GM12878 (cell line): ENCODE results near the gene SNAPC3. TPM values are rescaled to one million over a fixed set of nuclear protein-coding genes. Genes with fewer than 3 reads are reported as not detected.
A peak's percentile ranks its signal among the peaks of the same experiment; 100 is the strongest.

Source experiments
- ATAC-seq: fragments of 200-7000 bp; cut with Tn5 transposase; 3 replicates; pipeline ENCODE4 v1.9.1; 2020; ENCODE audit warnings: mild to moderate bottlenecking, moderate library complexity
- BruUV-seq: library from RNA; stranded (reverse); fragments of 400-500 nt; replicated peaks from 2 replicates; lab custom pipeline; 2021; lab: Mats Ljungman, UMichigan
- CTCF ChIA-PET: fragments of 300-600 bp; sonication (Branson Sonifier 250); formaldehyde crosslinking; extraction: SDS; loops from one replicate; lab custom pipeline; 2021; ENCODE audit warnings: inconsistent platforms; lab: Yijun Ruan, JAX
- POLR2A ChIA-PET: fragments of 350-600 bp; formaldehyde crosslinking; extraction: SDS; loops from one replicate; lab custom pipeline; 2021; ENCODE audit warnings: inconsistent platforms; lab: Charles Lee
- RAD21 ChIA-PET: fragments of 300-600 bp; sonication (Branson Sonifier 250); formaldehyde crosslinking; loops from one replicate; lab custom pipeline; 2023; ENCODE audit warnings: antibody characterized with exemption; ENCODE audit not compliant: unreplicated experiment; lab: Charles Lee
- SMC1A ChIA-PET: fragments of 300-600 bp; sonication (Branson Sonifier 250); formaldehyde crosslinking; loops from one replicate; lab custom pipeline; 2023; ENCODE audit not compliant: unreplicated experiment, uncharacterized antibody; lab: Charles Lee
- DNase-seq: peaks from one replicate; pipeline ENCODE4 v3.0.0-alpha.2; 2011; ENCODE audit warnings: low read depth, low spot score
- FAIRE-seq: peaks from 3 replicates; lab custom pipeline; 2011; peaks lifted over from hg19 to GRCh38; lab: Jason Lieb, UNC
- H2AFZ ChIP-seq: 2 replicates; pipeline ENCODE4 v1.6.0; 2011; ENCODE audit warnings: low read depth, low read length, control low read depth; ENCODE audit not compliant: control insufficient read depth
- H3K27ac ChIP-seq: 2 replicates; pipeline ENCODE4 v1.5.1; 2011; ENCODE audit warnings: control low read depth; ENCODE audit not compliant: control insufficient read depth, insufficient read depth
- H3K27me3 ChIP-seq, 2 experiments: replicated peaks in 1 of 2; 2 replicates each; pipeline versions ENCODE4 v1.6.0 to v1.6.1; 2011; ENCODE audit warnings: low read length in 1 of 2; ENCODE audit not compliant: control insufficient read depth in 2 of 2, insufficient read depth in 2 of 2
- H3K36me3 ChIP-seq, 2 experiments: 2 replicates each; pipeline ENCODE4 v1.5.1; 2011; ENCODE audit warnings: low read length in 1 of 2; ENCODE audit not compliant: control insufficient read depth in 2 of 2, insufficient read depth in 2 of 2
- H3K4me1 ChIP-seq: 2 replicates; pipeline ENCODE4 v1.6.1; 2011; ENCODE audit warnings: mild to moderate bottlenecking, low read length, moderate library complexity, mixed read lengths; ENCODE audit not compliant: control insufficient read depth, insufficient read depth
- H3K4me2 ChIP-seq: 2 replicates; pipeline ENCODE4 v1.6.0; 2011; ENCODE audit warnings: control low read depth; ENCODE audit not compliant: control insufficient read depth, insufficient read depth
- H3K4me3 ChIP-seq: fragments of 200-600 bp; sonication (generic); 2 replicates; pipeline ENCODE4 v1.5.1; 2016
- H3K79me2 ChIP-seq: 2 replicates; pipeline ENCODE4 v1.6.0; 2011; ENCODE audit warnings: low read length; ENCODE audit not compliant: control insufficient read depth, insufficient read depth
- H3K9ac ChIP-seq: 2 replicates; pipeline ENCODE4 v1.8.0; 2011; ENCODE audit warnings: low read length, control low read depth, mixed read lengths; ENCODE audit not compliant: control insufficient read depth, insufficient read depth
- H3K9me3 ChIP-seq: replicated peaks from 3 replicates; pipeline ENCODE4 v1.5.1; 2011; ENCODE audit warnings: mild to moderate bottlenecking, low read length; ENCODE audit not compliant: control insufficient read depth, insufficient read depth
- H4K20me1 ChIP-seq: 2 replicates; pipeline ENCODE4 v1.6.0; 2011; ENCODE audit not compliant: control insufficient read depth, insufficient read depth
- BMI1 ChIP-seq: fragments of 450-650 bp; IDR thresholded peaks from 2 replicates; pipeline ENCODE4 v1.6.1; 2016; ENCODE audit warnings: mild to moderate bottlenecking, moderate library complexity, borderline replicate concordance
- EP300 ChIP-seq, 2 experiments: fragments of 150-350 bp in 1 of 2; IDR thresholded peaks; 2 replicates each; pipeline ENCODE4 v1.6.1; 2011 to 2012; ENCODE audit warnings: low read depth in 2 of 2, low read length in 2 of 2, borderline replicate concordance in 1 of 2, improper control_type of control experiment in 1 of 2, inconsistent platforms in 1 of 2; ENCODE audit not compliant: control insufficient read depth in 1 of 2
- GABPA ChIP-seq: IDR thresholded peaks from 2 replicates; pipeline ENCODE4 v1.6.1; 2014; ENCODE audit warnings: antibody characterized with exemption, low read depth, mild to moderate bottlenecking, inconsistent platforms
- JUND ChIP-seq: IDR thresholded peaks from 2 replicates; pipeline ENCODE4 v1.6.1; 2012; ENCODE audit warnings: low read depth, mild to moderate bottlenecking, low read length, improper control_type of control experiment, moderate library complexity
- KDM1A ChIP-seq: fragments of 200-600 bp; sonication (generic); IDR thresholded peaks from 2 replicates; pipeline ENCODE4 v1.6.1; 2016; ENCODE audit warnings: borderline replicate concordance
- MEF2B ChIP-seq: fragments of 450-650 bp; IDR thresholded peaks from 2 replicates; pipeline ENCODE4 v1.6.1; 2018; ENCODE audit warnings: mild to moderate bottlenecking, moderate library complexity; ENCODE audit not compliant: partially characterized antibody, poor library complexity, severe bottlenecking
- MTA2 ChIP-seq: fragments of 450-650 bp; IDR thresholded peaks from 2 replicates; pipeline ENCODE4 v1.6.1; 2016; ENCODE audit warnings: low read depth, mild to moderate bottlenecking, moderate library complexity
- MTA3 ChIP-seq: IDR thresholded peaks from 2 replicates; pipeline ENCODE4 v1.6.1; 2012; ENCODE audit warnings: low read length, inconsistent platforms, borderline replicate concordance
- NFYB ChIP-seq: IDR thresholded peaks from 2 replicates; pipeline ENCODE4 v1.6.1; 2011; ENCODE audit warnings: low read depth, mild to moderate bottlenecking, low read length, improper control_type of control experiment, moderate library complexity; ENCODE audit not compliant: insufficient read depth
- RCOR1 ChIP-seq: conservative IDR thresholded peaks from 2 replicates; pipeline ENCODE4 v1.6.1; 2012; ENCODE audit warnings: low read depth, low read length, improper control_type of control experiment
- SMAD1 ChIP-seq: fragments of 450-650 bp; IDR thresholded peaks from 2 replicates; pipeline ENCODE4 v1.6.1; 2018; ENCODE audit warnings: mild to moderate bottlenecking, low read depth; ENCODE audit not compliant: partially characterized antibody
- SMAD5 ChIP-seq: IDR thresholded peaks from 2 replicates; pipeline ENCODE4 v1.6.1; 2016; ENCODE audit warnings: antibody characterized with exemption, low read depth
- SREBF2 ChIP-seq: IDR thresholded peaks from 2 replicates; pipeline ENCODE4 v1.6.1; 2012; ENCODE audit warnings: mild to moderate bottlenecking, low read length
- STAT3 ChIP-seq: IDR thresholded peaks from 2 replicates; pipeline ENCODE4 v1.6.1; 2011; ENCODE audit warnings: low read depth, low read length, improper control_type of control experiment
- TCF3 ChIP-seq: IDR thresholded peaks from 2 replicates; pipeline ENCODE4 v1.6.1; 2012; ENCODE audit warnings: low read depth, mild to moderate bottlenecking, low read length, borderline replicate concordance; ENCODE audit not compliant: insufficient read depth
- ZNF622 ChIP-seq: fragments of 450-650 bp; IDR thresholded peaks from 2 replicates; pipeline ENCODE4 v1.6.1; 2017; ENCODE audit warnings: mild to moderate bottlenecking, inconsistent platforms
- ZSCAN29 ChIP-seq: fragments of 450-650 bp; IDR thresholded peaks from 2 replicates; pipeline ENCODE4 v1.6.1; 2017; ENCODE audit warnings: mild to moderate bottlenecking, moderate library complexity
- WGBS: methylation state at CpG from one replicate; pipeline ENCODE4 v1.1.6; 2016; ENCODE audit warnings: low lambda C conversion rate; ENCODE audit not compliant: insufficient replicate concordance, insufficient coverage; ENCODE audit errors: missing lambda C conversion rate; 5-methylcytosine and 5-hydroxymethylcytosine counted together
- in situ Hi-C: fragments of 300-500 bp; cut with MboI; formaldehyde crosslinking; loops from 9 replicates; pipeline ENCODE4 v1.14.3; 2018; ENCODE audit warnings: mixed read lengths
- intact Hi-C: fragments of 100-400 bp; cut with micrococcal nuclease; formaldehyde crosslinking; loops from one replicate; pipeline ENCODE4 v1.14.2; 2022; ENCODE audit not compliant: unreplicated experiment
- polyA plus RNA-seq, 11 experiments: library from polyadenylated mRNA; depleted of rRNA in 4 of 11; unstranded in 6 of 11; stranded (reverse) in 5 of 11; fragments of >200 nt; fragmentation: Nextera tagmentation in 4 of 11; fragmentation: Illumina TruSeq in 1 of 11; extraction: Ambion mirVana in 4 of 11; extraction: Trizol in 1 of 11; gene quantifications; 1 replicate in 1 of 11; 2 replicates in 10 of 11; pipeline versions ENCODE4 v1.2.1 to v1.2.3, GENCODE V29; 2011 to 2016; ENCODE audit warnings: inconsistent platforms in 2 of 11, missing spikeins in 2 of 11, low read depth in 1 of 11
- total RNA-seq, 4 experiments: library from RNA; depleted of rRNA in 3 of 4; stranded (reverse); fragments of >200 nt in 3 of 4; fragmentation: Illumina TruSeq in 1 of 4; extraction: Trizol in 1 of 4; gene quantifications; 2 replicates each; pipeline versions ENCODE4 v1.2.1 to v1.2.3, GENCODE V29; 2013 to 2021
- TF ChIP-seq, protein P1 (sequence below): IDR thresholded peaks from 2 replicates; pipeline ENCODE4 v1.6.1; 2011; ENCODE audit warnings: borderline replicate concordance, low read depth, mild to moderate bottlenecking, moderate library complexity, low read length; ENCODE audit not compliant: insufficient read depth, poor library complexity, severe bottlenecking
- TF ChIP-seq, protein P2 (sequence below): fragments of 450-650 bp; IDR thresholded peaks from 2 replicates; pipeline ENCODE4 v1.6.1; 2018; ENCODE audit warnings: borderline replicate concordance, mild to moderate bottlenecking; ENCODE audit not compliant: partially characterized antibody

The SNAPC3 gene
- total and polyA plus RNA-seq, 10 of the 15 experiments (the other 5 are each of a cell fraction or from before 2014, with no cell fraction given), result 5.7 to 47.4 (median 24.6) TPM

DNA sequence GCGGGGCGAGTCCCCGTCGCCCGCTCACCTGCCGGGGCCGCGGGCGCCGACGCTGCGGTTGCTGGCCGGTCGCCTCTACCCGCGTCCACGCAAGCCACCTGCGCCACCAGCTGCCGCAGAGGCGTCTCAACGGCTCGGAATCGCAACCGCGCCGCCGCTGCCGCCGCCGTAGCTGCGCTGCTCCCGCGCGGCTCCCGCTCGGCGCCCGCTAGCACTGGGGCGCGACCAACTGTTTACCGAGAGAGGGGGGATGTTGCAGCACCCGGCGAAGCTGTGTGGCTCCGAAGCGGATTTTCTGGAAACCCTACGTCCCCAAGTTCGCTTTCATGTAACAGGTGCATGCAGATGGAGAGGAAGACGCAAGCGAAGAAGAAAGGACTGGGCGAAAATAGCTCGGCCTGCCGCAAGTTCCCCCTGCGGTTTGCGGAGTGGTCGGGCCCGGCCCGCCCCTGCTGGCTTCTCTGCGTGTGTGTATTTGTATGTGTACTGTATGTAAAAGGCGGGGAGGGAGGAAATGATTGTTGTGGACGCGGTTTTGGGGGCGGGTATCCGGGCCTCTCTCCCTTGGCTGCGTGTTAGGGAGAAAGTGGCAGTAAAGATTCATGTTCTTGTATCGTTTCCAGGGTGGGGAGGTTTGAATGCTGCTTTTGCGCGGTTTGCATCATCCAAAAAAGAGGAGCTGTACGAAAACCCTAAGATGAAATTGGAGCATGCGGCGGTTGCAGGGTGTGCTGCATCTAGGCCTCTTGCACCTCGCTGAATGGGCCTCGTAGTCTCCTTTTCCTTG lies 88.3 kb downstream of the SNAPC3 start, which contains the start of gene PSIP1:
TSS of gene PSIP1 (minus strand) at position 182 of the 787 bp plus-strand sequence. CDS start 782 bp downstream, outside the sequence.
- intact Hi-C loops (loop anchor here (1.0 kb wide), 1 partner anchor 19 kb away; no protein-coding TSS in a partner anchor), in situ Hi-C loops (no loop called here)
- BruUV-seq, result no TSS peak
- CTCF ChIA-PET, result interaction anchor here (0.9 to 7.1 kb wide), 7 partner anchors 11 to 86 kb away, joined by 3 to 133 read pairs (median 8); partner anchors contain the start of gene CCDC171
- FAIRE-seq (peak; percentile 57), ATAC-seq (peak; percentile 75), DNase-seq (peak; percentile 85)
- peaks cover 48% of the 10 kb centered on the region for H3K79me2 ChIP-seq
- H3K4me2 ChIP-seq, result peak within 1 kb of the TSS; percentile 66
- peak within 1 kb of the TSS; percentile 93 for H3K4me3 ChIP-seq
- SMC1A ChIA-PET, result interaction anchor here (0.7 to 7.2 kb wide), 7 partner anchors 9 to 95 kb away, joined by 3 to 163 read pairs (median 4); no protein-coding TSS in a partner anchor
- WGBS, result under 1% methylated on average over 72 of the region's 72 CpGs
- no peaks in the 10 kb centered on the region for H3K27me3 ChIP-seq
- peak within 1 kb of the TSS; percentile 99 for H3K27ac ChIP-seq
- peak within 1 kb of the TSS; percentile 95 for H3K9ac ChIP-seq
- RAD21 ChIA-PET, result interaction anchor here (0.7 to 5.5 kb wide), 8 partner anchors 15 to 88 kb away, joined by 3 to 106 read pairs (median 6); partner anchors contain the start of genes CCDC171 and SNAPC3
- peaks cover 0 to 6% of the 10 kb centered on the region in 2 experiments; a peak in 1 of 4 replicates for H3K36me3 ChIP-seq
- H3K9me3 ChIP-seq, result no peaks in the 10 kb centered on the region
- H2AFZ ChIP-seq, result peak within 1 kb of the TSS; percentile 97
- H3K4me1 ChIP-seq, result peaks cover 13% of the 10 kb centered on the region
- no peaks in the 10 kb centered on the region for H4K20me1 ChIP-seq
- POLR2A ChIA-PET, result interaction anchor here (0.6 to 4.5 kb wide), 9 partner anchors 11 to 88 kb away, joined by 3 to 70 read pairs (median 4); partner anchors contain the start of genes CCDC171 and SNAPC3
- TF ChIP-seq MEF2B, result peak; percentile 40
- TF ChIP-seq BMI1, result no peak
- TF ChIP-seq ZSCAN29, result peak; percentile 84
- TF ChIP-seq SREBF2, result no peak
- TF ChIP-seq STAT3, result no peak
- TF ChIP-seq MTA3, result no peak
- TF ChIP-seq, protein P1, sequence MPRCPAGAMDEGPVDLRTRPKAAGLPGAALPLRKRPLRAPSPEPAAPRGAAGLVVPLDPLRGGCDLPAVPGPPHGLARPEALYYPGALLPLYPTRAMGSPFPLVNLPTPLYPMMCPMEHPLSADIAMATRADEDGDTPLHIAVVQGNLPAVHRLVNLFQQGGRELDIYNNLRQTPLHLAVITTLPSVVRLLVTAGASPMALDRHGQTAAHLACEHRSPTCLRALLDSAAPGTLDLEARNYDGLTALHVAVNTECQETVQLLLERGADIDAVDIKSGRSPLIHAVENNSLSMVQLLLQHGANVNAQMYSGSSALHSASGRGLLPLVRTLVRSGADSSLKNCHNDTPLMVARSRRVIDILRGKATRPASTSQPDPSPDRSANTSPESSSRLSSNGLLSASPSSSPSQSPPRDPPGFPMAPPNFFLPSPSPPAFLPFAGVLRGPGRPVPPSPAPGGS, result no peak
- TF ChIP-seq KDM1A, result no peak
- TF ChIP-seq EP300 (IDR thresholded peaks at IDR 0.05; ENCODE audit: borderline replicate concordance in 1 of 2, control insufficient read depth in 1 of 2, low read depth in 2 of 2, low read length in 2 of 2), result peak; percentile 57 to 77; a peak in 2 of 4 replicates
- no peak; the same call in 1 of the 2 replicates for TF ChIP-seq RCOR1
- TF ChIP-seq SMAD5, result peak; percentile 76
- no peak for TF ChIP-seq SMAD1
- TF ChIP-seq TCF3, result 0 out of 2 replicates have a peak, but pooled peaks have one; percentile 13
- peak; percentile 99 for TF ChIP-seq JUND
- 0 out of 2 replicates have a peak, but pooled peaks have one; percentile 16 for TF ChIP-seq NFYB
- peak; percentile 66 for TF ChIP-seq MTA2
- TF ChIP-seq ZNF622, result no peak
- TF ChIP-seq GABPA, result no peak
- TF ChIP-seq, protein P2, sequence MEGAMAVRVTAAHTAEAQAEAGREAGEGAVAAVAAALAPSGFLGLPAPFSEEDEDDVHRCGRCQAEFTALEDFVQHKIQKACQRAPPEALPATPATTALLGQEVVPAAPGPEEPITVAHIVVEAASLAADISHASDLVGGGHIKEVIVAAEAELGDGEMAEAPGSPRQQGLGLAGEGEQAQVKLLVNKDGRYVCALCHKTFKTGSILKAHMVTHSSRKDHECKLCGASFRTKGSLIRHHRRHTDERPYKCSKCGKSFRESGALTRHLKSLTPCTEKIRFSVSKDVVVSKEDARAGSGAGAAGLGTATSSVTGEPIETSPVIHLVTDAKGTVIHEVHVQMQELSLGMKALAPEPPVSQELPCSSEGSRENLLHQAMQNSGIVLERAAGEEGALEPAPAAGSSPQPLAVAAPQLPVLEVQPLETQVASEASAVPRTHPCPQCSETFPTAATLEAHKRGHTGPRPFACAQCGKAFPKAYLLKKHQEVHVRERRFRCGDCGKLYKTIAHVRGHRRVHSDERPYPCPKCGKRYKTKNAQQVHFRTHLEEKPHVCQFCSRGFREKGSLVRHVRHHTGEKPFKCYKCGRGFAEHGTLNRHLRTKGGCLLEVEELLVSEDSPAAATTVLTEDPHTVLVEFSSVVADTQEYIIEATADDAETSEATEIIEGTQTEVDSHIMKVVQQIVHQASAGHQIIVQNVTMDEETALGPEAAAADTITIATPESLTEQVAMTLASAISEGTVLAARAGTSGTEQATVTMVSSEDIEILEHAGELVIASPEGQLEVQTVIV, result peak; percentile 90
